Measurements from ENCODE around the gene KPNA3.

- TF ChIP-seq CTCF (IDR thresholded peaks at IDR 0.05) (no peak), POLR2AphosphoS5 (IDR thresholded peaks at IDR 0.05; ENCODE audit: low read depth, low read length) (no peak), TCF7L2 (IDR thresholded peaks at IDR 0.05; ENCODE audit: low read depth, low read length) (no peak), REST (IDR thresholded peaks at IDR 0.05; ENCODE audit: insufficient read depth in 1 of 2, low read depth in 2 of 2, low read length in 1 of 2) (no peak), SIN3A (IDR thresholded peaks at IDR 0.05; ENCODE audit: borderline replicate concordance, insufficient read depth, low read depth, low read length) (no peak)
Observed at GRCh38 chr13:49772828-49773227, 19.7 kb downstream of the KPNA3 start.

All from Panc1 (cell line).